Glutamatergic neuron (in vitro differentiated cells): ENCODE results near the gene LHX3. TPM values are rescaled to one million over a fixed set of nuclear protein-coding genes. Genes with fewer than 3 reads are reported as not detected.
A peak's percentile ranks its signal among the peaks of the same experiment; 100 is the strongest.

Experiments
- DNase-seq: peaks from one replicate; pipeline ENCODE4 v3.0.0; 2022
- H3K27ac Mint-ChIP-seq: one replicate; pipeline ENCODE4 v1.8.0; 2020; ENCODE audit warnings: mild to moderate bottlenecking, mixed read lengths, inconsistent platforms; ENCODE audit not compliant: unreplicated experiment
- H3K27me3 Mint-ChIP-seq: one replicate; pipeline ENCODE4 v1.8.0; 2020; ENCODE audit warnings: mild to moderate bottlenecking, moderate library complexity, mixed read lengths, inconsistent platforms; ENCODE audit not compliant: unreplicated experiment
- H3K36me3 Mint-ChIP-seq: one replicate; pipeline ENCODE4 v1.8.0; 2020; ENCODE audit warnings: mild to moderate bottlenecking, mixed read lengths, inconsistent platforms; ENCODE audit not compliant: unreplicated experiment
- H3K4me1 Mint-ChIP-seq: one replicate; pipeline ENCODE4 v1.8.0; 2020; ENCODE audit warnings: mild to moderate bottlenecking, low read depth, mixed read lengths, inconsistent platforms; ENCODE audit not compliant: unreplicated experiment
- H3K4me3 Mint-ChIP-seq: one replicate; pipeline ENCODE4 v1.8.0; 2020; ENCODE audit warnings: mild to moderate bottlenecking, mixed read lengths, inconsistent platforms; ENCODE audit not compliant: unreplicated experiment
- H3K9me3 Mint-ChIP-seq: one replicate; pipeline ENCODE4 v1.8.0; 2020; ENCODE audit warnings: mild to moderate bottlenecking, moderate library complexity, mixed read lengths, inconsistent platforms; ENCODE audit not compliant: unreplicated experiment
- CTCF ChIP-seq: fragments of 200-600 bp; sonication (generic); IDR thresholded peaks from one replicate; pipeline ENCODE4 v1.5.0; 2021; ENCODE audit not compliant: partially characterized antibody, unreplicated experiment
- total RNA-seq: library from RNA; stranded (reverse); fragmentation: NEBNext Ultra II Directional; extraction: Animal tissue kit (Norgen Biotek cat#: 25700); gene quantifications from one replicate; pipeline ENCODE4 v1.2.1, GENCODE V29; 2021; ENCODE audit not compliant: unreplicated experiment

LHX3 gene
- total RNA-seq, 1 donor from 2014 or later, result 0.81 TPM

- Mint-ChIP-seq H3K27ac (peak overlapping the region; percentile 9), H3K4me3 (peak overlapping the region; percentile 33), H3K9me3 (peaks cover 7% of the 10 kb centered on the region), H3K36me3 (no peaks in the 10 kb centered on the region), H3K4me1 (peaks cover 37% of the 10 kb centered on the region), H3K27me3 (peaks cover 14% of the 10 kb centered on the region)
- no peak for TF ChIP-seq CTCF
- no peak for DNase-seq
These were observed 43.2 kb upstream of the LHX3 start for GRCh38 chr9:136247947-136248637.

GRCh38 chr9:136247551-136247916 is 42.6 kb upstream of the LHX3 start:
- H3K27ac Mint-ChIP-seq, result no peak overlapping the region
- peaks cover 43% of the 10 kb centered on the region for H3K4me1 Mint-ChIP-seq
- H3K9me3 Mint-ChIP-seq, result peaks cover 7% of the 10 kb centered on the region
- DNase-seq, result no peak
- no peak for TF ChIP-seq CTCF
- H3K27me3 Mint-ChIP-seq, result peaks cover 14% of the 10 kb centered on the region
- H3K4me3 Mint-ChIP-seq, result peak overlapping the region; percentile 33
- H3K36me3 Mint-ChIP-seq, result no peaks in the 10 kb centered on the region

GRCh38 chr9:136246849-136247550 is 42.1 kb upstream of the LHX3 start:
- Mint-ChIP-seq H3K36me3 (no peaks in the 10 kb centered on the region), H3K9me3 (peaks cover 7% of the 10 kb centered on the region), H3K27me3 (peaks cover 14% of the 10 kb centered on the region), H3K4me3 (peak overlapping the region; percentile 33), H3K4me1 (peaks cover 44% of the 10 kb centered on the region), H3K27ac (peak overlapping the region; percentile 46)
- DNase-seq, result no peak
- TF ChIP-seq CTCF, result no peak

- H3K27me3 Mint-ChIP-seq, result peaks cover 11% of the 10 kb centered on the region
- H3K4me3 Mint-ChIP-seq, result peak within 1 kb of the TSS; percentile 95
- H3K36me3 Mint-ChIP-seq, result no peaks in the 10 kb centered on the region
- peaks cover 45% of the 10 kb centered on the region for H3K4me1 Mint-ChIP-seq
- peak within 1 kb of the TSS; percentile 85 for H3K27ac Mint-ChIP-seq
- DNase-seq, result peak; percentile 85
- H3K9me3 Mint-ChIP-seq, result peaks cover 7% of the 10 kb centered on the region
- no peak for TF ChIP-seq CTCF
These were observed 40.6 kb upstream of the LHX3 start, which contains the start of gene QSOX2 for GRCh38 chr9:136245219-136246150. Gene QSOX2, minus strand, starts transcription at chr9:136245812. Its CDS starts 9 bp downstream, at chr9:136245803.
